Psoas muscle (tissue), 8 donors: ENCODE results near the gene GNPAT. TPM values are rescaled to one million over a fixed set of nuclear protein-coding genes. Genes with fewer than 3 reads are reported as not detected.

Experiments
- ATAC-seq, 4 donors: fragments of 200-7000 bp; cut with Tn5 transposase; one replicate each; pipeline ENCODE4 v1.9.1; 2020; ENCODE audit warnings: moderate library complexity in 3 of 4, mild to moderate bottlenecking in 2 of 4
- DNase-seq, 2 donors: peaks; one replicate each; pipeline ENCODE4 v3.0.0-alpha.2; 2020
- H3K27ac ChIP-seq: fragments of 200-600 bp; one replicate; pipeline ENCODE4 v1.8.0; 2022
- H3K27me3 ChIP-seq, 3 donors: fragments of 200-600 bp in 1 of 3; one replicate each; pipeline versions ENCODE4 v1.6.1 to v1.8.0; 2013 to 2022; ENCODE audit warnings: low read length in 2 of 3, mild to moderate bottlenecking in 2 of 3, moderate library complexity in 1 of 3; ENCODE audit not compliant: insufficient read depth in 3 of 3
- H3K36me3 ChIP-seq, 2 donors: fragments of 200-600 bp in 1 of 2; one replicate each; pipeline versions ENCODE4 v1.6.1 to v1.8.0; 2013 to 2022; ENCODE audit warnings: low read depth in 1 of 2, mild to moderate bottlenecking in 1 of 2, moderate library complexity in 1 of 2; ENCODE audit not compliant: insufficient read depth in 1 of 2
- H3K4me1 ChIP-seq: fragments of 200-600 bp; one replicate; pipeline ENCODE4 v1.8.0; 2022
- H3K4me3 ChIP-seq: fragments of 200-600 bp; one replicate; pipeline ENCODE4 v1.8.0; 2022; ENCODE audit warnings: mild to moderate bottlenecking
- H3K9me3 ChIP-seq: fragments of 200-600 bp; one replicate; pipeline ENCODE4 v1.8.0; 2022
- CTCF ChIP-seq: fragments of 200-600 bp; IDR thresholded peaks from one replicate; pipeline ENCODE4 v1.8.0; 2022; ENCODE audit warnings: antibody characterized with exemption
- WGBS, 3 donors: extraction: QIAGEN DNeasy Blood & Tissue Kit; methylation state at CpG; one replicate each; pipeline versions ENCODE4 v1.1.6 to v1.1.7; 2013; 5-methylcytosine and 5-hydroxymethylcytosine counted together
- intact Hi-C, 2 donors: fragments of 100-400 bp; cut with DNase I; formaldehyde crosslinking; loops; one replicate each; pipeline versions ENCODE4 v1.11.0 to v1.14.2; 2022
- polyA plus RNA-seq, 3 donors: library from polyadenylated mRNA; stranded (reverse); fragments of 200-250 nt; gene quantifications; one replicate each; pipeline ENCODE4 v1.2.3, GENCODE V29; 2013
- total RNA-seq, 4 donors: library from RNA; stranded (reverse); fragmentation: NEBNext Ultra II Directional in 2 of 4; extraction: Animal tissue kit (Norgen Biotek cat#: 25700) in 2 of 4; gene quantifications; one replicate each; pipeline versions ENCODE4 v1.2.1 to v1.2.4, GENCODE V29; 2021 to 2023
- donor health status: healthy with polysubstance abuse.
- donor health status: DM: no; HTN: no; CAD: no; lungs with moderate emphysema.
- donor health status: Bipolar disorder and iron deficiency.
- donor health status: healthy.
- donor health status: DM: yes; HTN: yes; CAD: no.
- donor health status: DM: no; HTN: no; CAD: no.
- donor health status: DM: no; HTN: no; CAD: no.
- donor health status: DM: yes; HTN: yes; CAD: no.

GNPAT gene
- total and polyA plus RNA-seq, 7 donors = 45.5 to 112 (median 70.9) TPM

DNA sequence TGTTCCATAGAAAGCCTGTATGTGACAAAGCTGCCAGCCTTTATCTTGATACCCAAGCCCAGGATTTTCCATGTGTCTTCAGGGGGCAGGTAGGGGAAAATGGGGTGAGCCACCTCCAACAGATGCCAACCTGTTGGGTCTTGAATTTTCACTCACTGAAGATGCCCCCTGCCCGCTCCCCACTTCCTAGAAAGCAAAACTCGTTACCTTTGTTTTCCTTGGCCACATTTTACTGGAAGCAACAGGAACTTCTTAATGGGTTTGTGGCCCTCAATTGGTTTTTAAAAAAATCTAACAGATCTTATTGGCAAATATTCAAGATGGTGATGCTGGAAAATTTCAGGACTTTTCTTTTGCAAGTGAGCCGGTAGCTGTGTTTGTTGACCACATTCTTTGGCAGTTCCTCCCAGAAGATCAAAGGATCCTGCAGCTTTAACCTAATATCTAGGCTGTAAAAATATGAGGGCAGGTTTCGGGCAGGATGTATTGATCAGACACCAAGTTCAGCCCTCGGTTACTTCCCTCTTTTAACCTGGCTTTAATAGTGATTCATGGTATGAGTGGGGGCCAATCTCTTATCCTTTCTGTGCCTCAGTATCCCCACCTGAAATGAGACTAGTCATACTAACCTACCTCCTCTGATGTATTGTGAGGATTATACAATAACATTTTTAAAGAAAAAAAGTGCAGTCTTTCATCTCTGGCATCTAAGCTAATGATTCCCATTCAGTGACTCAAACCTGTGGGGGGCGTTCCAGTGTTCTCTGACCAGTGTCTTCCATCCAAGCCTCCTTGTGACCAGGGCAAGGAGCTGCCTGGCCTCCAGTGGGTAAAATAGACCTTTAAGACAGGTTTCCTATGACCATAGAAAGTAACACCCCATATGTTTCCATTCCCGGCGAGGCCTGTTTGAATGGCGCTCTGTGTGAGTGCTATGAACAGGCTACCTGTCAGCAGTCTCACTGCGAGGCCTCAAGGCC, 21.3 kb upstream of the GNPAT start:
- no peak overlapping the region for H3K27ac ChIP-seq
- no peak overlapping the region for H3K4me3 ChIP-seq
- H3K36me3 ChIP-seq = peaks cover under 1 to 26% of the 10 kb centered on the region in 2 donors
- no peak for DNase-seq
- 78 to 84% (median 81%) methylated on average over 10 of the region's 10 CpGs for WGBS, 3 donors
- intact Hi-C loops = no loop called here
- H3K9me3 ChIP-seq = no peaks in the 10 kb centered on the region
- H3K4me1 ChIP-seq = no peaks in the 10 kb centered on the region
- peaks cover 0 to 4% (median 3%) of the 10 kb centered on the region in 3 donors for H3K27me3 ChIP-seq
- ATAC-seq = no peak
- TF ChIP-seq CTCF = no peak

DNA sequence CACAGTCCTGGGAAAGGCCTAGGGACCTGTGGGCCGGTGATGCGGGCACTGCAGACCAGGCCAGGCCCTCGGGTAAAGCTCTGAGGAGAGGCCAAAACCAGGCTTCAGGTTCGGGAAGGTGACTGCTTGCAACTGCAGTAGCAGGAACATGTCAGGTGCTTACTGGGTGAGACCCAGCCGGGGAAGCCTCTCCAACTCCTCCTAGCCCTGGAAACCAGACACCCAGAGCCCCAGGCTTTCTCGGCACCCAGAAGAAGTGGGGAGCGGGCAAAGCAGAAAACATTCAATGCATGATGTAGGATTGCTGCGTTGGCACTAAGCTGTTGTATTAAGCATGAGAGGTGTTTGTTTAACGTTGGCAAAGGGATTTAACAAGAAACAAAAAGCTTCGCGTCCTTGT, 20.2 kb upstream of the GNPAT start:
- Histone ChIP-seq H3K27me3 (peaks cover 0 to 3% (median 0%) of the 10 kb centered on the region in 3 donors), H3K4me3 (no peak overlapping the region), H3K27ac (no peak overlapping the region), H3K9me3 (no peaks in the 10 kb centered on the region), H3K36me3 (peaks cover 3 to 37% of the 10 kb centered on the region in 2 donors), H3K4me1 (no peaks in the 10 kb centered on the region)
- DNase-seq (no peak), ATAC-seq (no peak)
- intact Hi-C loops = no loop called here
- 83 to 86% (median 83%) methylated on average over 11 of the region's 11 CpGs for WGBS, 3 donors
- no peak for TF ChIP-seq CTCF

- 94 to 95% (median 95%) methylated on average over 7 of the region's 7 CpGs for WGBS, 3 donors
- no peak for ATAC-seq
- no peak overlapping the region for H3K27ac ChIP-seq
- no peak for TF ChIP-seq CTCF
- H3K4me1 ChIP-seq = no peaks in the 10 kb centered on the region
- intact Hi-C loops = no loop called here
- H3K9me3 ChIP-seq = no peaks in the 10 kb centered on the region
- H3K4me3 ChIP-seq = no peak overlapping the region
- peaks cover 3 to 82% of the 10 kb centered on the region in 2 donors for H3K36me3 ChIP-seq
- no peak for DNase-seq
- H3K27me3 ChIP-seq = no peaks in the 10 kb centered on the region
Observed at GRCh38 chr1:231226156-231226555, 14.9 kb upstream of the GNPAT start.

GRCh38 chr1:231231511-231231910, 9.5 kb upstream of the GNPAT start:
- DNase-seq (no peak), ATAC-seq (no peak)
- H3K27ac ChIP-seq = no peak overlapping the region
- no peaks in the 10 kb centered on the region for H3K9me3 ChIP-seq
- H3K36me3 ChIP-seq = peaks cover 4 to 43% of the 10 kb centered on the region in 2 donors
- H3K4me1 ChIP-seq = peaks cover 26% of the 10 kb centered on the region
- WGBS, 3 donors = 85 to 92% (median 87%) methylated on average over 10 of the region's 10 CpGs
- no peak overlapping the region for H3K4me3 ChIP-seq
- TF ChIP-seq CTCF = no peak
- H3K27me3 ChIP-seq = no peaks in the 10 kb centered on the region
- intact Hi-C loops = no loop called here
